Colonic mucosa (tissue), 4 donors: Measurements from ENCODE around the gene PTGER2. TPM values are rescaled to one million over a fixed set of nuclear protein-coding genes. Genes with fewer than 3 reads are reported as not detected.

ENCODE experiments used
- DNase-seq: peaks from one replicate; pipeline ENCODE4 v3.0.0-alpha.2; 2020
- H3K27ac ChIP-seq: fragments of 200-600 bp; one replicate; pipeline ENCODE4 v1.8.0; 2021
- H3K27me3 ChIP-seq: fragments of 200-600 bp; one replicate; pipeline ENCODE4 v1.8.0; 2021
- H3K36me3 ChIP-seq: fragments of 200-600 bp; one replicate; pipeline ENCODE4 v1.8.0; 2021
- H3K4me1 ChIP-seq: fragments of 200-600 bp; one replicate; pipeline ENCODE4 v1.8.0; 2021; ENCODE audit warnings: mild to moderate bottlenecking
- H3K4me3 ChIP-seq: fragments of 200-600 bp; one replicate; pipeline ENCODE4 v1.8.0; 2021
- H3K9ac ChIP-seq, 2 donors: one replicate each; pipeline ENCODE4 v1.7.0; 2013; ENCODE audit warnings: control low read depth in 2 of 2, low read depth in 2 of 2, low read length in 2 of 2
- H3K9me3 ChIP-seq: fragments of 200-600 bp; one replicate; pipeline ENCODE4 v1.8.0; 2021
- CTCF ChIP-seq: fragments of 200-600 bp; IDR thresholded peaks from one replicate; pipeline ENCODE4 v1.8.0; 2022; ENCODE audit warnings: antibody characterized with exemption, mild to moderate bottlenecking
- intact Hi-C: fragments of 100-400 bp; cut with DNase I; formaldehyde crosslinking; loops from one replicate; pipeline ENCODE4 v1.14.1; 2022
- total RNA-seq, 2 donors: library from RNA; stranded (reverse); fragmentation: NEBNext Ultra II Directional in 1 of 2; extraction: Animal tissue kit (Norgen Biotek cat#: 25700) in 1 of 2; gene quantifications; one replicate each; pipeline ENCODE4 v1.2.1, GENCODE V29; 2021
- donor health status: healthy.
- donor health status: DM: no; HTN: no; CAD: no.
- donor health status: DM: no; HTN: no; CAD: no.

Gene PTGER2
- total RNA-seq, 2 donors from 2014 or later, result 4.3 to 6.6 TPM

DNA sequence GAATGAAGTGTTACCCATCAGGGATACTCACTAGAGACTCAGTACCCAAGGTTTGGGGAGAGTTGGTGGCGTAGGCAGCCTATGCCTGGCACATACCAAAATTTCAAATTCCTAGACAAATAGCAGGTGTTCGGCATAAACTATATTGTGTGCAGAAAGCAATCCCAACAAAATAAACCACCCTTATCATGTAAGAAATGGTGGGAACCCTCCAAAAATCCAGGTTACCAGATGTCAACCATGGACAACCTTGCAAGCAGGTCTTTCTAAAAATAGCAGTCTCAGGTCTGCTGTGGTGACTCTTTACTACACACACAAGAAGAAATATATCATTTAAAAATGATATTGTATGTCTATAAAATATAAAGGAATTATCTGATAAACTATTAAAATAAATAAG, 17.7 kb upstream of the PTGER2 start:
- DNase-seq, result no peak
- no peak for TF ChIP-seq CTCF
- no peaks in the 10 kb centered on the region for H3K36me3 ChIP-seq

DNA sequence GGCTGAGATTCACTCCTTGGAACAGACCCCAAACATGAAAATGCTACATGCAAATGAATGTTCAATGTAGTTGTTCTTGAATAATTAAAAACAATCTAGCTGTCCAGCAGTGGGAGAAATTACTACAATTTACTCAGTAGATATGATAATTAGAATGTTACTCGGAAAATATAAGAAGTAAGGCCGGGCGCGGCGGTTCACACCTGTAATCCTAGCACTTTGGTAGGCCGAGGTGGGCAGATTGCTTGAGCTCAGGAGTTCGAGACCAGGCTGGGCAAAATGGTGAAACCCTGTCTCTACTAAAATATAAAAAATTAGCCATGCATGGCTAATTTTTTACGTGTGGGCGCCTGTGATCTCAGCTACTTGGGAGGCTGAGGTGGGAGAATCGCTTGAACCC, 15.3 kb upstream of the PTGER2 start:
- no peaks in the 10 kb centered on the region for H3K36me3 ChIP-seq
- TF ChIP-seq CTCF, result no peak
- H3K9me3 ChIP-seq, result no peaks in the 10 kb centered on the region
- no peak overlapping the region for H3K4me3 ChIP-seq
- no peak for DNase-seq
- H3K9ac ChIP-seq, result no peak overlapping the region
- H3K27me3 ChIP-seq, result no peaks in the 10 kb centered on the region
- H3K27ac ChIP-seq, result no peak overlapping the region
- intact Hi-C loops, result no loop called here
- H3K4me1 ChIP-seq, result no peaks in the 10 kb centered on the region

More for the DNA sequence above, 17.7 kb upstream of the PTGER2 start:
- H3K27me3 ChIP-seq, result no peaks in the 10 kb centered on the region
- no peaks in the 10 kb centered on the region for H3K9me3 ChIP-seq
- no peaks in the 10 kb centered on the region for H3K4me1 ChIP-seq
- H3K27ac ChIP-seq, result no peak overlapping the region
- intact Hi-C loops, result no loop called here
- no peak overlapping the region for H3K9ac ChIP-seq
- no peak overlapping the region for H3K4me3 ChIP-seq

DNA sequence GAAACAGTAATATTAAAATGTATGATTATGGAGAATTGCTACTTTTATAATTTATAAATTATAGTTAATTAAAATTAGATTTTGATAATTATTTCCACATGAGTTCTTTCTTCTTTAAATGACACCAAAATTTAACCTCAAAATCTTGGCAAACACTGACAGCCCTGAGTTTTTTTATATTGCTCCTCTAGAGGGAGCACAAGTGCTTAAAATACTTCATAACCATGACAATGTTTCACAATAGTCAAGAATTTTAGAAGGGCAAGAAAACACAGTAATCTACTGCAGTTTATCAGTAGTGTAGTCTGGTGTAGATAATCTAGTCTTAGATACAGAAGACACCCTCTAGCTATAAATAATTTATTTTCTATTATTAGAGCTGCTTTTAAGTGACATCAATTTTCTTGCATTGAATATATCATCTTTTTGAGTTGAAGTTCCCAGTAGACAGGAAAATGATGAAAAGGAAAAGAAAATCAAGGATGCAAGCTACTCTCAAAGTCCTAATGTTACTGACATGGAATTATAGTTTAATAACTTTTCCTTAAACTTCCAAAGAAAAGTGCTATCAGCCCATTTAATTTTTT, 14.3 kb upstream of the PTGER2 start:
- H3K4me1 ChIP-seq, result no peaks in the 10 kb centered on the region
- H3K36me3 ChIP-seq, result no peaks in the 10 kb centered on the region
- H3K27ac ChIP-seq, result no peak overlapping the region
- DNase-seq, result no peak
- TF ChIP-seq CTCF, result peak; percentile 71
- intact Hi-C loops, result loop anchor here (5.0 kb wide), 1 partner anchor 173 kb away; no protein-coding TSS in a partner anchor
- H3K9me3 ChIP-seq, result no peaks in the 10 kb centered on the region
- H3K27me3 ChIP-seq, result no peaks in the 10 kb centered on the region
- H3K4me3 ChIP-seq, result no peak overlapping the region
- H3K9ac ChIP-seq, result no peak overlapping the region

DNA sequence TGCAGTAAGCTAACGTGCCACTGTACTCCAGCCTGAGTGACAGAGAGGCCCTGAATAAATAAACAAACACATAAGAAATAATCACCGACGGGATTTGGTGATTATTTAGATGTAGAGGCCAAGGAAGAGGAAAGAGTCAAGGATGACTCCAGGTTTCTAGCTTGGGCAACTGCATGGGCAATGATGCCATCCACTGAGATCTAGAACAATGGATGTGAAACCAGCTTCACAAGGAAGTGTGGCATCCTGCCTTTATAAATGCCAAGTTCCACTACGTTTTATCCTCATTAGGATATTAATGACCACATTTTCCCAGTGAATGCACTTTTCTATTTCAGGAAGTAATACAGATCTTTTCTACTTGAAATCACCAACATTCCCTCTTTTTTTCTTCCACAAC, 10.9 kb upstream of the PTGER2 start:
- H3K36me3 ChIP-seq, result no peaks in the 10 kb centered on the region
- no peaks in the 10 kb centered on the region for H3K27me3 ChIP-seq
- no peaks in the 10 kb centered on the region for H3K9me3 ChIP-seq
- no peak overlapping the region for H3K27ac ChIP-seq
- no peak overlapping the region for H3K4me3 ChIP-seq
- no peak for TF ChIP-seq CTCF
- no peaks in the 10 kb centered on the region for H3K4me1 ChIP-seq
- intact Hi-C loops, result loop anchor here (5.0 kb wide), 1 partner anchor 169 kb away; no protein-coding TSS in a partner anchor
- DNase-seq, result no peak
- no peak overlapping the region for H3K9ac ChIP-seq

- Histone ChIP-seq H3K4me1 (no peaks in the 10 kb centered on the region), H3K9ac (no peak overlapping the region), H3K27ac (no peak overlapping the region), H3K9me3 (no peaks in the 10 kb centered on the region), H3K27me3 (no peaks in the 10 kb centered on the region), H3K4me3 (no peak overlapping the region), H3K36me3 (no peaks in the 10 kb centered on the region)
- no peak for DNase-seq
- TF ChIP-seq CTCF, result no peak
- intact Hi-C loops, result loop anchor here (5.0 kb wide), 1 partner anchor 168 kb away; no protein-coding TSS in a partner anchor
These were observed 9.7 kb upstream of the PTGER2 start for GRCh38 chr14:52304248-52304904.
